Suprapubic skin (tissue), 4 donors: ENCODE data around the gene ANKRD40. TPM values are rescaled to one million over a fixed set of nuclear protein-coding genes. Genes with fewer than 3 reads are reported as not detected.

Source experiments
- DNase-seq, 2 donors: peaks; one replicate each; pipeline ENCODE4 v3.0.0-alpha.2; 2019; ENCODE audit warnings: low spot score in 2 of 2
- H3K27ac ChIP-seq: fragments of 200-600 bp; sonication (generic); one replicate; pipeline ENCODE4 v1.5.1; 2019
- H3K27me3 ChIP-seq: fragments of 200-600 bp; sonication (generic); one replicate; pipeline ENCODE4 v1.5.1; 2019
- H3K36me3 ChIP-seq: fragments of 200-600 bp; sonication (generic); one replicate; pipeline ENCODE4 v1.5.1; 2019
- H3K4me1 ChIP-seq: fragments of 200-600 bp; sonication (generic); one replicate; pipeline ENCODE4 v1.5.1; 2019
- H3K4me3 ChIP-seq: fragments of 200-600 bp; sonication (generic); one replicate; pipeline ENCODE4 v1.5.1; 2019; ENCODE audit warnings: mild to moderate bottlenecking
- H3K9me3 ChIP-seq: fragments of 200-600 bp; sonication (generic); one replicate; pipeline ENCODE4 v1.5.1; 2019
- EP300 ChIP-seq: sonication (generic); formaldehyde crosslinking; IDR thresholded peaks from one replicate; pipeline ENCODE4 v1.6.1; 2017; ENCODE audit warnings: antibody characterized with exemption
- POLR2A ChIP-seq, 2 donors: fragments of 450-650 bp; IDR thresholded peaks; one replicate each; pipeline ENCODE4 v1.6.1; 2017; ENCODE audit warnings: antibody characterized with exemption in 2 of 2, mild to moderate bottlenecking in 2 of 2, moderate library complexity in 2 of 2
- POLR2AphosphoS5 ChIP-seq, 3 donors: sonication (generic); formaldehyde crosslinking; IDR thresholded peaks; one replicate each; pipeline ENCODE4 v1.6.1; 2017; ENCODE audit warnings: antibody characterized with exemption in 3 of 3
- WGBS: methylation state at CpG from one replicate; pipeline ENCODE4 v1.1.5; 2018; 5-methylcytosine and 5-hydroxymethylcytosine counted together
- total RNA-seq, 4 donors: library from RNA; depleted of rRNA; stranded (reverse); fragments of >200 nt; gene quantifications; one replicate each; pipeline ENCODE4 v1.1.0, GENCODE V29; 2016
- TF ChIP-seq, protein P1 (sequence below), 2 donors: fragments of 200-600 bp in 1 of 2; fragments of 450-650 bp in 1 of 2; sonication (generic) in 1 of 2; IDR thresholded peaks; one replicate each; pipeline ENCODE4 v1.5.1; 2016 to 2019; ENCODE audit warnings: antibody characterized with exemption in 2 of 2, mild to moderate bottlenecking in 1 of 2, moderate library complexity in 1 of 2

The ANKRD40 gene
- total RNA-seq, 4 donors from 2014 or later: 21.4 to 33.8 (median 26.6) TPM

DNA sequence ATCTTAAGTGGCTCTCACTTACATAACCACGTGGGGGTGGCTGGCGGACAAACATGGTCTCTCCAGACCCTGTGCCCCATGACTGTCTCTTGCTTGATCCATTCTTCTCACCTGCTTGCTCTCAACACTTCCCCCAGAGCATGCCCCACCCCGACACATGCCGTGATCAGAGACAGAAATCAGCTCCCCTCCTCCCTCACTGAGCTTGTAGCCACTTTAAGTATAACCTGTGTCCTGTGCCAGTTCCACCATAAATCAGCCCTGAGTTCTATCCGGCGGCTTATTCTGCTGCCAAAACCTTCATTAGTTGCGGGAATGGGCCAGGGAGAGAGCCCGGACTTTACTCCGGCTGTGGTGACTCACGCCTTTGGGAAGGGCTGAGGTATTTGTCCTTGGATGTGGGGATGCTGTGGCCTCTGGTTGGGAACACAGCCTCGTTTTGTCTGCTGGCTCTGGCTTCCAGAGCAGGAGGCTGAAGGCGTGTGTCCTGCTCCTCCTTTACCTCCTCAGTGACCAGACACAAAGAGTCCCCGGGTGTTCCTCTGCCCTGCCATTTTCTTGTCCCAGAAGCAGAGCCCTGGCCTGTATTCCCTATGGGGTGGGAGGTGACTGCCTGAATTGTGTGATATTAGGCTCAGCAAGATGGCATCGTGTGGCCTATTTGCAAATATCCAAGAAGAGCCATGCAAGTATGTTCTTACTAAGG lies 21.1 kb downstream of the ANKRD40 start:
- peak overlapping the region; percentile 77 for H3K27ac ChIP-seq
- peaks cover 22% of the 10 kb centered on the region for H3K4me1 ChIP-seq
- WGBS: 48% methylated on average over 14 of the region's 14 CpGs
- no peaks in the 10 kb centered on the region for H3K9me3 ChIP-seq
- H3K36me3 ChIP-seq: no peaks in the 10 kb centered on the region
- no peak overlapping the region for H3K4me3 ChIP-seq
- DNase-seq: no peak
- no peaks in the 10 kb centered on the region for H3K27me3 ChIP-seq
- TF ChIP-seq EP300 (no peak), POLR2A (IDR thresholded peaks at IDR 0.05) (no peak), POLR2AphosphoS5 (IDR thresholded peaks at IDR 0.05) (no peak)
- TF ChIP-seq, protein P1, sequence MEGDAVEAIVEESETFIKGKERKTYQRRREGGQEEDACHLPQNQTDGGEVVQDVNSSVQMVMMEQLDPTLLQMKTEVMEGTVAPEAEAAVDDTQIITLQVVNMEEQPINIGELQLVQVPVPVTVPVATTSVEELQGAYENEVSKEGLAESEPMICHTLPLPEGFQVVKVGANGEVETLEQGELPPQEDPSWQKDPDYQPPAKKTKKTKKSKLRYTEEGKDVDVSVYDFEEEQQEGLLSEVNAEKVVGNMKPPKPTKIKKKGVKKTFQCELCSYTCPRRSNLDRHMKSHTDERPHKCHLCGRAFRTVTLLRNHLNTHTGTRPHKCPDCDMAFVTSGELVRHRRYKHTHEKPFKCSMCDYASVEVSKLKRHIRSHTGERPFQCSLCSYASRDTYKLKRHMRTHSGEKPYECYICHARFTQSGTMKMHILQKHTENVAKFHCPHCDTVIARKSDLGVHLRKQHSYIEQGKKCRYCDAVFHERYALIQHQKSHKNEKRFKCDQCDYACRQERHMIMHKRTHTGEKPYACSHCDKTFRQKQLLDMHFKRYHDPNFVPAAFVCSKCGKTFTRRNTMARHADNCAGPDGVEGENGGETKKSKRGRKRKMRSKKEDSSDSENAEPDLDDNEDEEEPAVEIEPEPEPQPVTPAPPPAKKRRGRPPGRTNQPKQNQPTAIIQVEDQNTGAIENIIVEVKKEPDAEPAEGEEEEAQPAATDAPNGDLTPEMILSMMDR (IDR thresholded peaks at IDR 0.05): no peak

GRCh38 chr17:50685691-50686493 lies 21.8 kb downstream of the ANKRD40 start:
- TF ChIP-seq EP300: no peak
- TF ChIP-seq POLR2A (IDR thresholded peaks at IDR 0.05): no peak
- TF ChIP-seq, protein P1 (IDR thresholded peaks at IDR 0.05): no peak
- TF ChIP-seq POLR2AphosphoS5 (IDR thresholded peaks at IDR 0.05): no peak
- 79% methylated on average over 17 of the region's 17 CpGs for WGBS
- no peak for DNase-seq
- Histone ChIP-seq H3K36me3 (no peaks in the 10 kb centered on the region), H3K4me3 (no peak overlapping the region), H3K9me3 (no peaks in the 10 kb centered on the region), H3K4me1 (peaks cover 30% of the 10 kb centered on the region), H3K27ac (peak overlapping the region; percentile 77), H3K27me3 (no peaks in the 10 kb centered on the region)

- H3K4me3 ChIP-seq: no peak overlapping the region
- TF ChIP-seq EP300 (no peak), POLR2AphosphoS5 (IDR thresholded peaks at IDR 0.05) (no peak), POLR2A (IDR thresholded peaks at IDR 0.05) (no peak)
- TF ChIP-seq, protein P1 (IDR thresholded peaks at IDR 0.05): no peak
- H3K4me1 ChIP-seq: peaks cover 31% of the 10 kb centered on the region
- no peaks in the 10 kb centered on the region for H3K36me3 ChIP-seq
- no peaks in the 10 kb centered on the region for H3K9me3 ChIP-seq
- no peaks in the 10 kb centered on the region for H3K27me3 ChIP-seq
- 89% methylated on average over 1 of the region's 1 CpG for WGBS
- DNase-seq: no peak
- H3K27ac ChIP-seq: no peak overlapping the region
Measured at GRCh38 chr17:50685334-50685665, 22.4 kb downstream of the ANKRD40 start.

GRCh38 chr17:50684612-50685333 lies 22.9 kb downstream of the ANKRD40 start:
- H3K9me3 ChIP-seq: no peaks in the 10 kb centered on the region
- DNase-seq: peak in 1 of 2 donors; percentile 18
- no peaks in the 10 kb centered on the region for H3K36me3 ChIP-seq
- H3K27me3 ChIP-seq: no peaks in the 10 kb centered on the region
- no peak overlapping the region for H3K27ac ChIP-seq
- no peak for TF ChIP-seq POLR2AphosphoS5 (IDR thresholded peaks at IDR 0.05)
- TF ChIP-seq POLR2A (IDR thresholded peaks at IDR 0.05): no peak
- TF ChIP-seq, protein P1 (IDR thresholded peaks at IDR 0.05): no peak
- TF ChIP-seq EP300: no peak
- 89% methylated on average over 5 of the region's 15 CpGs for WGBS
- H3K4me3 ChIP-seq: no peak overlapping the region
- peaks cover 31% of the 10 kb centered on the region for H3K4me1 ChIP-seq

DNA sequence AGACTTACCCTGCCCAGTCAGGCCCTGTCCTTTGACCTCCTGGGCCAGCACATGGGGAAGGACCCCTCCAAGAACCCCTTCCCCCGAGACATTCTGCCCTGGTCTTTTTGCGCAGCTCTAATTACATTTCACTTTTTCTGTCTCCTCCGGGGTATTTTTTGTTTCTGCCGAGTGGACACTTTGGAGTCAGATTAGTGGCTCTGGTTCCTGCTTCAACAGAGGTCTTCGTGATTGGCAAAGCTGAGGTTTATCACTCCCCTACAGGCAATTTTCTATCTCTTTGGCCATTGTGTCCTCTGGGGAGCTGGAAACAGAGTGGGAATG lies 23.5 kb downstream of the ANKRD40 start:
- no peak for DNase-seq
- Histone ChIP-seq H3K27ac (no peak overlapping the region), H3K36me3 (no peaks in the 10 kb centered on the region), H3K4me3 (no peak overlapping the region), H3K4me1 (peaks cover 28% of the 10 kb centered on the region), H3K27me3 (no peaks in the 10 kb centered on the region), H3K9me3 (no peaks in the 10 kb centered on the region)
- WGBS: 96% methylated on average over 5 of the region's 5 CpGs
- TF ChIP-seq, protein P1 (IDR thresholded peaks at IDR 0.05): no peak
